Breast epithelium (tissue), 4 donors: Measurements from ENCODE around the gene GPBAR1. TPM values are rescaled to one million over a fixed set of nuclear protein-coding genes. Genes with fewer than 3 reads are reported as not detected.
A peak's percentile ranks its signal among the peaks of the same experiment; 100 is the strongest.

Experiments
- DNase-seq, 2 donors: peaks; one replicate each; pipeline ENCODE4 v3.0.0-alpha.2; 2019; ENCODE audit warnings: low spot score in 2 of 2
- H3K27ac ChIP-seq, 2 donors: fragments of 200-600 bp; sonication (generic) in 1 of 2; one replicate each; pipeline ENCODE4 v1.5.1; 2016 to 2019; ENCODE audit warnings: mild to moderate bottlenecking in 1 of 2
- H3K27me3 ChIP-seq, 2 donors: fragments of 200-600 bp; sonication (generic) in 1 of 2; one replicate each; pipeline versions ENCODE4 v1.5.1 to v1.6.0; 2017 to 2019; ENCODE audit warnings: control low read depth in 1 of 2, mild to moderate bottlenecking in 1 of 2
- H3K36me3 ChIP-seq: fragments of 200-600 bp; one replicate; pipeline ENCODE4 v1.5.1; 2019
- H3K4me1 ChIP-seq, 2 donors: fragments of 200-600 bp; sonication (generic); one replicate each; pipeline ENCODE4 v1.5.1; 2016 to 2019; ENCODE audit warnings: control low read depth in 1 of 2
- H3K4me3 ChIP-seq, 3 donors: fragments of 200-600 bp; sonication (generic); 1 replicate in 2 of 3; 2 replicates in 1 of 3; pipeline ENCODE4 v1.5.1; 2016 to 2019; ENCODE audit warnings: mild to moderate bottlenecking in 3 of 3, moderate library complexity in 2 of 3
- H3K9me3 ChIP-seq, 2 donors: fragments of 200-600 bp; sonication (generic) in 1 of 2; one replicate each; pipeline ENCODE4 v1.5.1; 2016 to 2019; ENCODE audit warnings: control low read depth in 1 of 2
- CTCF ChIP-seq, 3 donors: fragments of 450-650 bp; IDR thresholded peaks; one replicate each; pipeline ENCODE4 v1.5.1; 2016 to 2017; ENCODE audit warnings: antibody characterized with exemption in 3 of 3, mild to moderate bottlenecking in 3 of 3, moderate library complexity in 3 of 3
- POLR2A ChIP-seq: fragments of 450-650 bp; IDR thresholded peaks from one replicate; pipeline ENCODE4 v1.6.1; 2016; ENCODE audit warnings: antibody characterized with exemption, mild to moderate bottlenecking, moderate library complexity
- POLR2AphosphoS5 ChIP-seq, 3 donors: sonication (generic); formaldehyde crosslinking; IDR thresholded peaks; one replicate each; pipeline ENCODE4 v1.6.1; 2017; ENCODE audit warnings: antibody characterized with exemption in 3 of 3
- intact Hi-C: fragments of 100-400 bp; cut with DNase I; formaldehyde crosslinking; loops from one replicate; pipeline ENCODE4 v1.15.1; 2023; ENCODE audit warnings: low total_unique reads
- total RNA-seq, 3 donors: library from RNA; depleted of rRNA; stranded (reverse); fragments of >200 nt; gene quantifications; one replicate each; pipeline ENCODE4 v1.1.0, GENCODE V29; 2016

The GPBAR1 gene
- total RNA-seq, 3 donors from 2014 or later, result 5.2 to 22.2 (median 8.5) TPM

GRCh38 chr2:218274586-218274985 is 13.8 kb downstream of the GPBAR1 start:
- Histone ChIP-seq H3K27ac (peak overlapping the region; percentile 19 to 46), H3K27me3 (no peaks in the 10 kb centered on the region), H3K9me3 (no peaks in the 10 kb centered on the region), H3K4me3 (no peak overlapping the region), H3K4me1 (peaks cover 8 to 14% of the 10 kb centered on the region in 2 donors), H3K36me3 (peaks cover 13% of the 10 kb centered on the region)
- intact Hi-C loops, result no loop called here
- no peak for TF ChIP-seq POLR2A
- TF ChIP-seq CTCF (IDR thresholded peaks at IDR 0.05), result no peak
- no peak for TF ChIP-seq POLR2AphosphoS5 (IDR thresholded peaks at IDR 0.05)
- no peak for DNase-seq

DNA sequence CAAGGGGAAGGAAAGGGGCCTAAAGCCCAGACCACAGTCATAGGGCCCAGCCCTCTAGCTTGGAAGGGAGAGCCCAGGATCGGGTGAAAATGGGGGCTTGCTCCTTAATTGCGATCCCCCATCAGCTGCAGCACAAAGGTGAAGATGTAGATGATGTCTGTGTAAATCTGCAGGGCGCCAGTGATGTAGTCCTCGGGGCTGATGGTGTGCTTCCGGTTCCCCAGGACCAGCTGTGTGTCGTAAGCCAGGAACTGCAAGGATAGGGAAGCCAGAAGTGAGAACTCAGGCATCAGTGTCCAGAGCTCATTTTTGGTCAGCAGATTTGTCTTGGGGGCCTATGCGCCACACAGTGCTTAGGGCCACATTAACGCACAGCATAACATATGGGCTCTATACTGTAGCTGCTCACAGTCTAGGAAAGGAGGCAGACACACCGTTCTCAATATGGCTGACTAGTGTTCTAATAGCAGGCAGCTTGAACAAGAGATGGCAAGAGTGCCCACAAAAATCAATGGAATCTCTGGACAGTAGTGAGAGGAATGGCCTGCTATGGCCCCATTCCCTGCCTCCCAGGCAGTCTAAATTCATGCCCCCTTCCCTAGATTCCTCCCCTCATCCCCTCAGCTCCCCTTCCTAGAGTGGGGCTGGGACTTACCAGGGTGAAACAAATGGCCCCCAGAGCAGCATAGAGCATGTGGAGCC is 14.7 kb downstream of the GPBAR1 start:
- TF ChIP-seq CTCF (IDR thresholded peaks at IDR 0.05), result no peak
- TF ChIP-seq POLR2AphosphoS5 (IDR thresholded peaks at IDR 0.05), result no peak
- no peak for DNase-seq
- no peak overlapping the region for H3K4me3 ChIP-seq
- H3K27ac ChIP-seq, result peak overlapping the region; percentile 21 to 61
- no peaks in the 10 kb centered on the region for H3K27me3 ChIP-seq
- peaks cover 13% of the 10 kb centered on the region for H3K36me3 ChIP-seq
- intact Hi-C loops, result no loop called here
- H3K9me3 ChIP-seq, result no peaks in the 10 kb centered on the region
- peaks cover 8 to 14% of the 10 kb centered on the region in 2 donors for H3K4me1 ChIP-seq

DNA sequence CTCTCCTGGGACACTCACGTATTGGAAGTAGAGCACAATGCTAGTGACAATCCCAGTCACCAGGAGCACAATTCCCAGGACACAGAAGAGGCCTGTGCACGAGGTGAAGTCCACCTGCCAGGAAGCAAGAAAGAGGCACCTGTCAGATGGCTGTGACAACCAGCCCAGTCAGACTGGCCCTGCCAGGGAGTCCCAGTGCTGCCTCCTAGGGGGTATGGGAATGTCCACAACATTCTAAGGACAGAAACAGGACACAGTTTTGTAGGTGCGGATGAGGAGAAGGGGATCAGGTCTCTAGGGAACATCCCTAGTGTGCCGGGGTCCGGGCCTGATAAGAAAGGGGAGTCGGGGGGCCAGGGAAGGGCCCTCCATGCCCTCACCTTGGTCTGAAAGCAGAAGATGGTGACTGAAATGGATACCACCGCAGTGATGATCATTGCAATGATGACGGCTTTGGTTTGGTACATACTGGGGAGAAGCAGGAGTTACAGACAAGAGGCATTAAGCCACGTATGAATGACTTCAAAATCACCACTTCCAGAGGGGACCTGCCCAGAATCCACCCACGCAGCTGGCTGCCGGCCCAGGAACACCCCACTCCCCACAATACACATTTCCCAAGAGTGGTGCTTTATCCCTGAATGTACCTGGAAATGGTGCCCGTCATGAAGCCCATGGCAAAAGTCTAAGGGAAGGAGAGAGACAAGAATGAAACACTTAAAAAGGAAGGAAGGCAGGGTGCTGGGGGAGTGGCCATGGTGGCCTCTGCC is 16.4 kb downstream of the GPBAR1 start:
- H3K27me3 ChIP-seq, result no peaks in the 10 kb centered on the region
- intact Hi-C loops, result no loop called here
- peaks cover 6 to 17% of the 10 kb centered on the region in 2 donors for H3K4me1 ChIP-seq
- H3K4me3 ChIP-seq, result no peak overlapping the region
- DNase-seq, result no peak
- peaks cover 13% of the 10 kb centered on the region for H3K36me3 ChIP-seq
- H3K9me3 ChIP-seq, result no peaks in the 10 kb centered on the region
- TF ChIP-seq POLR2AphosphoS5 (IDR thresholded peaks at IDR 0.05) (no peak), CTCF (IDR thresholded peaks at IDR 0.05) (peak in 1 of 3 donors; percentile 16)
- H3K27ac ChIP-seq, result peak overlapping the region; percentile 10 to 61

- Histone ChIP-seq H3K4me3 (no peak overlapping the region), H3K9me3 (no peaks in the 10 kb centered on the region), H3K27me3 (no peaks in the 10 kb centered on the region), H3K36me3 (peaks cover 13% of the 10 kb centered on the region), H3K27ac (peak overlapping the region; percentile 10 to 61), H3K4me1 (peaks cover 3 to 19% of the 10 kb centered on the region in 2 donors)
- no peak for DNase-seq
- intact Hi-C loops, result no loop called here
- TF ChIP-seq CTCF (IDR thresholded peaks at IDR 0.05), result no peak
- no peak for TF ChIP-seq POLR2AphosphoS5 (IDR thresholded peaks at IDR 0.05)
- TF ChIP-seq POLR2A, result no peak
Observed at GRCh38 chr2:218277921-218278320, 17.1 kb downstream of the GPBAR1 start.
